HG03280 (cell line): Measurements from ENCODE around the gene ZFHX3.

Experiments
- ATAC-seq: cut with Tn5 transposase; IDR thresholded peaks from one replicate; pipeline ENCODE4 v1.9.1; 2021; ENCODE audit warnings: mild to moderate bottlenecking, moderate library complexity; ENCODE audit not compliant: unreplicated experiment

The ZFHX3 gene

DNA sequence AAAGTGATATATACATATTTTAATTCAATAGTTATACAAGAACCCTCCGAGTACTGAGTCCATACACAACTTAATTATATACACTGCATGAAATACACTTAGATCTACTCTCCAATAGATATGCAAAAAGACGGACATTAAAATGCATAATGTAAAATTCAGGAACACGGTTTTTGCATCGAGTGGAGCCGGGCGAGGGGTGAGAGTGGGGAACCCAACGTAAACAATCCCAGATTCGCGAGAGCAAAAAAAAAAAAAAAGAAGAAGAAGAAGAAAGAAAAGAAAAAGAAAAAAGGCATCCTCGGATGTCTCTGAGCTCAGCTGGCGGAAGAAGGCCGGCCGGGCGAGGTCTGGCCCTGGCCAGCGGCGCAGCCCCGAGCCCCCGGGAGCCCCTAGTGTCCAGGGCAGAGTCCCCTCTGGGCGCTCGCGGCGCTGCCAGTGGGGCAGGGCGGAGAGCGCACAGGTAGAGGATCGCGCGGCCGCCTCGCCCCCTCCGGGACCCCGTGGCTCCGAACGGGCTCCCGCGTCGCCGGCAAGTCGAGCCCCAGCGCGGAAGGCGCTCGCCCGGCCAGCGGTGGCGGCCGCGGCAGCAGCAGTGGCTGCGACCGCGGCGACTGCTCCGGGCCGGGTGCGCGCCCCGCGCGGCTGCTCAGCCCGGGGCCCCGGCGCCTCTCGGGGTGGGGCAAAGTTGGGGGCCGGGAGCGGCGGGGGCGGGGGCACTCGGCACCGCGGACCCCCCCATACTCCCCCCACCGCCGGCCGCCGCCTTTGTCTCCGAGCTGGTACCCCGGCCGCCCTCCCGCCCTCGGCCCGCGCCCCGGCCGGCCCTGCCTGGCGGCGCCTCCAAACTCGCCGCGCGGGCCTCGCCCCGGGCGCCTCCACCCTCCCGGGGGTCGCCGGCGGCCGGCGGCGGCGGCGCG is 9.6 kb upstream of the ZFHX3 start:
- ATAC-seq = peak; percentile 43

DNA sequence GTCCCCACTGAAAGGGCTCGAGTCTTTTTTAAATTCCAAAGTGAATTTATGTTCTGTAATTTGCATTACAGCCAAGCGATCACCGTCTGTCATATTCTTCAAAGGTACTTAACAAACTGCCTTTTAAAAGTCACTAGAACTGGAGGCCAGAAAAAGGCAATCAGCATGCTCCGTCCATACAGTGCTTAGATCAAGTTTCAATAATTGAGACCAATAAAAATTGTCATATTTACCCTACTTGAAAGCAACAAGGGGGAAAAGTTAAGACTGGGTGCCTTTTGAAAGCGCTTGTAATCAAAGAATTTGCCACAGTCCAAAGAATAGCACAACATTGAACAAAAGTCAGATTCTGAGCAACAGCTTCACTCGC is 9.0 kb upstream of the ZFHX3 start:
- ATAC-seq = no peak

DNA sequence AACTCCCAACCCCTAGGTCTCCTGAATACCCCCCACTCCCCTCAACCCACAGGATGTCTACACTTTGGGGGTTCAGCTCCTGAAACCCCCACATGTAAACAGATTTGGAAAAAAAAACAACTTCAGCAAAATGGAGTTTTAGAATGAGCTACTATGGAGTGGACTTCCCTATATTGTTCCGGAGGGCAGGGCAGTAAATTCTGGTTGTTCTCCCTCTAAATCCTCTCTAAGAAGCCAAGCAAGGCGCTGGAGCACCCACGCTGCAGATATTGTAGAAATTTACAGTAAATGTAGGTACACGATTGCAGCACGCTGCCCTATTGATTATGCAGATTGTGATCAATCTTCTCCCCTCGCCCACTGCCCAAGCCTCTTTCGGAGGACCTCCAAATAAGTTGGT is 8.5 kb upstream of the ZFHX3 start:
- ATAC-seq = no peak

DNA sequence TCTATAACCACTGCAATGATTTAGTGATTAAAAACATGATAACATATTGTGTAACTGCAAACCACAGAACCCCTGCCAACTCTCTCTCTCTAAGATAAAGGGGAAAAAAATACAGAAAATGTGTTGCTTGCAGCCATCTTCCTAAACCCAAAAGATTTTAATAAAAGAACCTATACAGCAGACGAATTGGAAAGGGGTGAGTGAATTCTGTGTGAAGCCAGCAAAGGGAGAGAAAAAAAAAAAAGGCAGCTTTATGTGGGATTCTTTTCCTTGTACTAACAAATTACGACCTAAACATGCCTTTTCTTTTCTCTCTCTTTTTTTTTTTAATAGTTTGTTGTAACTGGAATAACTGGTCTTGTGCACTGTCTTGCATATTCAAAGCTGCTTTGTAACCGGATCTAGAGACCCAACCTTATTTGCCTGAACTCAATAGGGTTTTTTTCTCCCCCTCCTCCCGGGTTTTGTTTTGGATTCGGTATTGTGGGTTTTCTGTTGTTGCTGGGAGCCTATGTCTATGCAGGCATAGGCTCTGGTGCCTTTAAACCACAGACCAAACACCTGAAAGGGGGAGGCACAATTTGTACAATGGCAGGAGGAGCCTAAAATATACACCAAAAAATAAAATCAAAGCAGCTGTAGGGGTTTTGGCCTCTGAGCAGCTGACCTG is 7.0 kb upstream of the ZFHX3 start:
- ATAC-seq = no peak

DNA sequence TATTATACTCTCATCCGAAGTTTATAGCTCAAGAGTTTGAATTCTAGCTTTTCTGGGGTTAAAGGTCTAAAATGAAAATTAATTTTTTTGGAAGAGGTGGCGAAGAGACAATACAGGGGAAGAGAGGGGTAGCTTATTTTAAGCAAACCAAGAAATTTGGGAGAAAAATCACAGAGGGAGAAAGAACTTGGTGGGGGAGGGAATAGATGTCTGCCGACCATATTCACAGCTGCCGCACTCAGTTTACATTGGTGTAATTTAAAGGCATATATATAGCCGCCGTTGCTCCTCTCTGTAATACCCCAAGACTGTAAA is 6.5 kb upstream of the ZFHX3 start:
- no peak for ATAC-seq

DNA sequence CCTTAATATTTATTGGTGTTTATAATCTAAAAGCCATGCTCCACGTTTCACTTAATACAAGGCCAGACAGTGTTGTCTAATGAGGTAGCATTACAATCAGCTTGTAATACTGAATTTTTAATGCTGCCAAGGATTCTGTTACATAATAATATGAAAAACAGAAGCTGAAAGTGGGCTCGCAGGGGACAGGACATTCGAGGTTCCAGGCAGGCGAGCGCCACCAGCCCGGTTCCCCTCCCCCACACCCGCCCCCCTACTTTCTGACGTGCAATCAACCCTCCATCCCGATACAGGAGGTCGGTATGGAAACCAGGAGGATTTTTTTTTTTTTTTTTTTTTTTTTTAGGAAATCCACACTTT is 6.2 kb upstream of the ZFHX3 start:
- no peak for ATAC-seq

DNA sequence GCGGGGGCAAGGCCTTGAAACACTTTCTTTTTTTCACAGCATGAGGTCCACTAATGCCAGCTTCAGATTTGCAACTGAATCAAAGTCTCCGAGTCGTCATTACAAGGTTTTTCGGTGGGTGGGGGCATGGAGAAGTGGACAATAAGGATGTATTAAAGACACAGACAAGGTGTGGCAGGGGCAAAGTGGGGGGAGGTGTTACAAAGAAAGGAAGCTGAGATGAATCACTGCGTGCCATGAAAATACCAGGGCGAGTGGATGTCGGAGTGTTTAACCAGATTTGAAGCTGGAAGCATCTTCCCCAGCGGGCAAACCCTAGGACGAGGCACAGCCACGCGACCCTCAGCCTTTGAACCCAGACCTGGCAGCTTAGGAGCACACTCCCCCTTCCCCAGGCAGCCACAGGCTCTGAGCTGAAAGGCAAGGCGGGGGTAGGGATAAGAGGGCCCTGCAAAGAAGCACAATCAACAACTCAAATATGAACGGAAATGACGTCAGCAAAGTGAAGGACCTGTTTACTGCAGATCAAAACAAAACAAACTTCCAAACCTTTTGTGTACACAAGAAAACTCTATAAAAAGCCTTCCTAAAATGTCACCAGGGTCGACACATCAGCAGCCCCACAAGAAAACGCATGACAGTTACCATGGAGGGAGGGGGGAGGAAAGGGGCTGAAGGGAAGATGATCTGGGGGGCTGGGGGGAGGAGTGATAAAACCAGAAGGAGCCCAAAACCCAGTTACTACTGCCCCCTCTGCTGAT is 5.6 kb upstream of the ZFHX3 start:
- ATAC-seq = no peak

DNA sequence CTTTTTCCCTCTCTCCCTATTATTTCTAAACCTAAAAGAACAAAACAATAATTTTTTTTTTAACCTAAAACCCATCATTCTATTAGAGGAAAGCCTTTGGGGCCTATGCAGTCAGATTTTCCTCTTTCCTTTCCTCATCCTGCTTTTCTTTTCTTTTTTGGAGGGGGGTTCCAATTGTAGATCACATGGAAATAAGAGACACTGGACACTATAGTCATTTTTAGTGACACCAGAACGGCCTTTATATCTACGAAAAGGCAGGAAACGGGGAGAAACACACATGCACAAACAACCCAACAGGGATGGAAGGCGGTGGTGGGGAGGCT is 5.1 kb upstream of the ZFHX3 start:
- no peak for ATAC-seq

DNA sequence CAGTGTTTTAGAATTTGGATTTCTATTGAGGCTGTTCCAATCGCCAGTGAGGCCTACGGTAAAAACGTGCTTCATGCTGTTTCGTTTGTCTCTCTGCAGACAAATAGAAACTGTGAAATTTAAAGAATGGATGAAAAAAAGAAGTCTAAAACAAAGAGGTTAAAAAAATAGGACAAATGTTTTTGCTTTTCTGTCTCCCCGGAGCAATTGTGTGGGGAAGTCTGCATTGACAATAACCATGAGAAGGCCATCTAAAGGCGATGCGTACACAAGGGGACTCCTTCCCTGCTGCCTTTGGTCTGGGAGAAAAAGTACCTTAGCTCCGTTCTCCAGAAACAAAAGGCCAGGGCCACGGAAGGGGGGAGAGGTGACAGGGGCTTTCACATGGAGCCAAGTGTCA is 4.6 kb upstream of the ZFHX3 start:
- ATAC-seq = no peak

DNA sequence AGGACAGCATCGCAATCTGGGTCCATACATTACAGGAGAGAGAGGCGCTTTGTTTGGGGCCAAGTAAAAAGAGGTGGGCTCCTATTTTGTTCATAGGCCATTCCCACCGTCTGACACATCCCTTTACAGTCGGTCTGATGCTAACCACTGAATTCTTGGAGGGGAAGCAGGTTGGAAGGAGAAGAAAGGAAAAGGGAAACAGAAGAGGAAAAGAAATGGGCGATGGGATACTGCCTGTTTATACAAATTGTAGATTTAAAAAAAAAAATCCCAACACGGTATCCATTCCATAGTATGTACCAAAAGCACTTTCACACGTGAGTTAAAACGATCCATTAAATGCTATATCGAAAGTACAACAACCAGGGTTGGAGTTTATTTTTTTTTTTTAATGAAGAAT is 4.0 kb upstream of the ZFHX3 start:
- ATAC-seq = no peak

DNA sequence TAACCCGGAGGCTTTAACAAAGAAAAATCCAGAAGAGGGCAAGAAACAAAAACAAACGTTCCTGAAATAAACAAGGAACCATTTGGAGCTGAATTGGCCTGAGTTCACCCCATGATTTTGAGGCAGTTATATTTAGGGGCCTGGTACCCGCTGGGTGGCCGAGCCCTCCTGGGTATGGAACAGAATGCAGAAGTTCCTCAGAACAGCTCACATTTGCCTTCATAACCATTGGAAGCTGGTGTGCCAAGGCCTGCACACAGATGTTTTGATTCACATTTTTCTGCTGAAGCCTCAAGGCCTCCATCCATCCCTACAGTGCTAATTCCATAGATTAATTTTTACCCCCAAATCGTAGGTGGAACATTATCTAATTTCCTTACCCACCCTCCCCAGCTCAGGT is 3.3 kb upstream of the ZFHX3 start:
- no peak for ATAC-seq

DNA sequence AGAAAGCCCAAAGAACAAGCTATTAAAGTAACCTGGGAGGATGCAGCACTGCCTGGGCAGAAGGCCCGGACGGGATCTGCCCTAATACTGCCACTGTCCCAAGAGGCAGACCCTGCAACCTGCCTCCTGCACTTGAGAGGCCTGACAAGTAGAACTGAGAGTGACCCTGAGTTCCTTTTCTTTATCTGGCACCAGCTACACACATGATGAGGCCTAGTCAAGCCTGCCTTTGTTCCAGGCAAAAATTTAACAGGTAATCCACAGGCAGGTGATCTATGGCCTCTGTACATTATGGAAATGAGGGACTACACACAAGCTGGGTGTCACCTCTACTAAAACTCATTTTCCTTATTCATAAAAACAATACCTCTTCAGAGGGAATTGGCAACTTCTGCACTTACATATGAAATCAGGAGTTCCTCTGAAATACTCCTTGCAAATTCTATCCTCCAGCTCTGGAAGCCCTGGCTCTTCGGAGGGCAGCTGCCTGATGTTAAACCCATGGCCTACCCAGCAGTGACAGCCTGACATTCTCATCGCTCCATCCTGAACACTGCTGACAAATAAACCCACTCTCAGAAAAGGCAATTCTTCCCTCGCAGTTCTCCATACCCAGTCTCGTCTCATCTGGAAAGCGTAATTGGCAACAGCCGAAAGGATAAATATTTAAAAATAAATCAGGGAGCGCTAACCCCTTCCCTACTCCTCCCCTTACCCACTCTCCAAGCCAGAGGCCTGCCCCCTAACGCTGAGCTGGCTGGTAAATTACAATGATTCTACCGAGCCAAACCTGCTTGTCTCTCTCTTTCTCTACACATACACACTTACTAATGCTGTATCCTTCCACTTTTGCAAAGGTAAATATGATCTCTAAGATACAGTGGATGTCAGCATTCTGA is 2.5 kb upstream of the ZFHX3 start:
- no peak for ATAC-seq

DNA sequence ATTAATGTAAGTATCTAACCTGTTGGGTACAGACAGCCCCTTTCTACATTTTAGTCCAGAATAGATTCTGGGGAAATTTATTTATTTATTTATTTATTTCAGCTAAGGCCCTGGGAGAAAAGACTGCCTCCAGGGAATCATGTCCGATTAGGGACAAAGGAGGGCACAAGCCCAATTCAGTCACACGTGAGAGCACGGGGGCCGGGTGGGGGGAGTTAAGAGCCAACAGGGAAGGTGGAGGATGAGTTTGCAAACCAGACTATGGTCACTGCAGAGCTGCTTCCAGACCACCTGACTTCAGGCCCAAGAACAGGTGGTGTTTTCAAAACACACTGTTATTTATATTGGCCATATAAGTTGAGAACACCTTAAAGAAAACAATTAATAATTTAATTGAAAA is 1.6 kb upstream of the ZFHX3 start:
- ATAC-seq = no peak

DNA sequence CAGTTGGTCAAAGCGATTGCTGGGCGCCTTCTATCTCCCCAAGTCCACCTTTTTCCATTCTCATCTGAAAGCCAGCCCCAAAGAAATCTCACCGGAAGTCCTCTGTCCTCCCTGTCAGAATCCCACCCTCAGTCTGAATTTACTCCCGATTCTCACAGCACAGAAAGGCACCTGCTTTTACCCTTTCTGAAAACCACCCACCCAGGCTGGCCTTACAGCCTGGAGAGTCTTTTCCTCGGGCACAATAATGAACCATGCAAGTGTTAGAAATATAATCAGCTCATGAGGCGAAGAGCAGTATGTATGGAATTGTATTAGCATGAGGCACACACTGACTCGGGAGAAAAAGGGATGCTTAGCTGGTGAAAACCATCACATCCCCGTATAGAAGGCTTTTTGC is 1.2 kb upstream of the ZFHX3 start:
- no peak for ATAC-seq

DNA sequence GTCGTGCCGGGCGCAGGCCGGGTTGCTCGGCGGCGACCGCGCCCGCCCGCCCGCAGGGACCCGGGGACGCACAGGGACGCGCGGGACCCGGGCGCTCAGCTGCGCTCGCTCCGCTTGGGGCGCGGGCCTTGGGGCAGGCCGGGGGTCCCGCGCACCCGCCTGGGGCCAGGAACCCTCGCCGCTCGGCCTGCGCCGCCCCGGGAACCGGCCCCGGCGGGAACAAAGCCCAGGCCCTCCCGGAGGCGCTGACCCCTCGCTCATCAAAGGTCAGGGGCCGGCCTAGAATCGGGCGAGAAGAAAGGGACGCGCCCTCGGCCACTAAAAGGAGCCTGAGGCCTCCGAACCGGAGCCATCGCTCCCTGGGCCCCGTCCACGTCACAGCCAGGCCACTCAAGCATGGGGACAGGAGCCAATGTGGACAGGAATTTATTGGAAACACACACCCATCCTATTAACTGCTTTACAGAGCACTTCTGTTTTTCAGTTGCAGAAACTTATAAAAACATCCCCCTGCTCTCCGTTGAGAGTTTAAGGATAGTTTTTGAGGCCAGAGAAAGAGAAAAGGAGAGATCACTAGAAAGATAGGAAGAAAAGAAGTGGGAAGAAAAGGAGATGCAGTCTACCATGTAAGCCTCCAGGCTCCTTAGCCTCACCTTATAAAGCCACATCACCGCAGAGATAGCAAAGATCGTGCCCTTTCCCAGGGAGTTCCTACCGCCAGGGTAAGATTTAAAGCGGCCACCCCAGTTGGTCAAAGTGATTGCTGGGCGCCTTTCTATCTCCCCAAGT is 558 bp upstream of the ZFHX3 start:
- ATAC-seq = no peak

DNA sequence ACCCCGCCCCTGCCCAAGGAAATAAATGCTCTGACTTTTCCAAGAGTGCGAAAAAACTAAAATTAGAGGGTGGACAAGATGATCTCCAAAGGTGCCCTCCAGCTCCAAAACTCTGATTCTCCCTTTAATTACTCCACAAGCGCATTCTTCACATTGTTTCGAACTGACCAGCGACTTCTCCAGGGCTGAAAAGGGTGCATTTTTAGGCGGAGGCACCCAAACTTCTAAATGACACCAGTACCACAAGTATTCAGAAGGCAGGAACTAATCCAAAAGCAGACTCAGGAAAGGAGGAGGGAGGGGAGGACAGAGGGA is 750 bp downstream of the ZFHX3 start:
- ATAC-seq = no peak

DNA sequence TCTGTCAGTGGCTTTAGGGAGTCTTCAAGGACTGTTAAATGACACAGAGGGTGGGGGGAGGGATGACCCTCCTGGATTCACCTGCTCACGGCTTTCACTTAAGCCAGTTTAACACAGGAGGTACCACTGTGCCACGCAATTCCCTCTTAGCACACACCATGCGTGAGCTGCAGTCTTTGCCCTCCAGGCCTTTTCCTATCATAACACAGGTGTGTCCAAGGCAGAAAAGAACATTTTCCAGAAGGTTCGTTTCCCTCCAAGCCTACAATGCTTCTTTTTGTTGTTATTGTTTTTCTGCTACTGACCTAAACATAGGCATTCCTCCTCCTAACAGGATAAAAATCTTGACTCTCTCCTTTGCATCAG is 1.1 kb downstream of the ZFHX3 start:
- ATAC-seq = no peak

DNA sequence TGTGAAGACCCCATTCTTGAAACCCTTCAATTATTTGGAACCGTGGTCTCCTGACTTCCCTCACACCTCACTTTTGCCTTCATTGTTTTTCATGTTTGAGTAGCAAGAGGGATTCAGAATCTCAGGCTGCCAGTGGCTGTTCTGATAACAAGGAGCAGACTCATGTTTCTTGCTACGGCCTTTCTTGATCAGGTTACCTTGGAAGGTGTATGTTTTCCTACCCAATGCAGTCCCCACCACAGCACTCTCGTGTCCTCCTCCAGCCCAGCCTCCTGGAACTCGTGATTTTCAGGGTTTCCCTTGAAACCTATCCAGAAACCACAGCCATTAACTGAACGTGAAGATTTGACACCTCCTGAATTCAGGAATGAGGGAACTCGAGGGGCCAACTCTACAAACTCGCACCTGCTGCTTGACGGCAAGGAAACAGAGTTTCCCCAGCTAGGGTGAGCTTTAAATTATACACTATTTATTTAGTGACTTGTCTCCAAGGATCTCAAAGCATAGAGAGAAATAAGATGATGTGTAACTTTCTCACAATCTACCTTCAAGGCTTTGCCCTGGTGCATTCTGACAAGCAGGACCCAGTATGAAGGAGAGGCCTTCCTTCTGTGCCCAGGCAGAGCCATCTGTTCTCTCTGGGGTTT is 1.6 kb downstream of the ZFHX3 start:
- ATAC-seq = no peak

DNA sequence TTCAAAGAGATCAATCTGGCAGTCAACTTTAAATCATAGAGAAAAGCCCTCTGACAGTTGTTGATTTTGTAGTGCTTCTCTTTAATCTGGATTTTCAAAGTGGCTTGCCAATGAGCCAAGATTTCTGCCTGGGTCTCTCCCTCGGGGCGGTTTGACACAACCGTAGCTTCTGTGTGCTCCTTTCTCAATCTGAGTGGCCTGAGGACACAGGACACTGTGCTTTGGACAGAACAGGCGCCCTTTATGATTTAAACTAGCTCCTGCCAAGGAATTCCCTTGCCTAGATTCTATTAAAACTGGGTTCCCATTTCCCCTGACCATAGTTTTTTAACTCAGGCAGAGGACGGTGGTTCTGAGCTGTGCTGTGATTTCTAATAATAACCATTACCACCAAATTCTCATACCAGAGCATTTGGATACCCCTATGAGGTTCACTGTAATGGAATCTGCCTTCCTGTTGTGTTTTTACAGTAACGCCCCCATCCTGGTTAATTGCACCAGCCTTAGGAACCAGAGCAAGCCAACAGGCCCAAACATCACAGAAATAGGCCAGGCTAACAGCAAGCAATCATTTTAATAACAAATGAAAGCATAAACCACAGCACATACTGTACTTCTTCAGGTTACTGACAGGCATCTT is 4.0 kb downstream of the ZFHX3 start:
- ATAC-seq = no peak

DNA sequence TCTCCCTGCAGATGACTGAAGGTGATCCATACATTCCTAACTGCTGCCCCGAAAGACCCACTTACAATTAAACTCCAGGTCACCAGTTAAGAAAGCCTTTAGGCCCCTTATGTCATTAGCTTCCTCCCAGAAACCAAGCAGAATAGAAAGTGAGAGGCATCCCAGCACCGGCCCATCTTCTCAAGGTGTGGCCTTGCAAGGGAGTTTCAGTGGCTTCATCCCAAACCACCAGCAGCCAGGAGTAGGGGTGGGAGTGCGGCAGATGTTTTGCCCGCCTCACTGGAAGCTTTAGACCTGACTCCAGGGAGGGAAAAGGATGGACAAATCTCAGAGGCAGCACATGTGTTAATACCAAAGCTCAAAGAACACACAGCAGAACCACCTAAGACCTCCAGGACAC is 5.1 kb downstream of the ZFHX3 start:
- ATAC-seq = no peak
